WTC11 (cell line): ENCODE data around the gene ZNF74. TPM values are rescaled to one million over a fixed set of nuclear protein-coding genes. Genes with fewer than 3 reads are reported as not detected.

Experiments used
- ATAC-seq: fragments of 200-7000 bp; cut with Tn5 transposase; 2 replicates; pipeline ENCODE4 v1.10.0; 2021; ENCODE audit warnings: mild to moderate bottlenecking, moderate library complexity
- CTCF ChIA-PET: fragments of 300-600 bp; sonication (Branson Sonifier 250); formaldehyde crosslinking; loops from one replicate; lab custom pipeline; 2021; ENCODE audit warnings: antibody characterized with exemption; lab: Charles Lee
- POLR2A ChIA-PET: fragments of 350-600 bp; sonication (Branson Sonifier 250); formaldehyde crosslinking; loops from one replicate; lab custom pipeline; 2021; ENCODE audit warnings: antibody characterized with exemption; lab: Charles Lee
- DNase-seq: peaks from one replicate; pipeline ENCODE4 v3.0.0; 2021; ENCODE audit warnings: low spot score
- H3K27ac Mint-ChIP-seq: 2 replicates; pipeline ENCODE4 v1.8.0; 2021; ENCODE audit warnings: mixed read lengths
- H3K27me3 Mint-ChIP-seq: 2 replicates; pipeline ENCODE4 v1.8.0; 2021; ENCODE audit warnings: low read depth, mild to moderate bottlenecking, moderate library complexity, mixed read lengths
- H3K36me3 Mint-ChIP-seq: 2 replicates; pipeline ENCODE4 v1.8.0; 2021; ENCODE audit warnings: mixed read lengths
- H3K4me1 Mint-ChIP-seq: 2 replicates; pipeline ENCODE4 v1.8.0; 2022; ENCODE audit warnings: mixed read lengths
- H3K4me3 Mint-ChIP-seq: 2 replicates; pipeline ENCODE4 v1.8.0; 2021; ENCODE audit warnings: mild to moderate bottlenecking, moderate library complexity, mixed read lengths
- H3K9me3 Mint-ChIP-seq: 2 replicates; pipeline ENCODE4 v1.8.0; 2021; ENCODE audit warnings: mixed read lengths
- ARID4B ChIP-seq: sonication (generic); formaldehyde crosslinking; IDR thresholded peaks from 2 replicates; pipeline ENCODE4 v1.8.0; 2023; ENCODE audit warnings: missing genetic modification reagents, mild to moderate bottlenecking, borderline replicate concordance
- ATF1 ChIP-seq: sonication (generic); formaldehyde crosslinking; IDR thresholded peaks from 2 replicates; pipeline ENCODE4 v1.8.1; 2023; ENCODE audit warnings: mild to moderate bottlenecking, moderate library complexity, missing genetic modification reagents
- E2F4 ChIP-seq: sonication (generic); formaldehyde crosslinking; IDR thresholded peaks from 2 replicates; pipeline ENCODE4 v1.8.1; 2022; ENCODE audit warnings: low read depth, mild to moderate bottlenecking, moderate library complexity, missing genetic modification reagents, borderline replicate concordance
- EMX1 ChIP-seq: fragments of 250-450 bp; sonication (Bioruptor Pico); IDR thresholded peaks from 2 replicates; pipeline ENCODE4 v1.8.0; 2021; ENCODE audit warnings: mild to moderate bottlenecking
- ETV6 ChIP-seq: sonication (generic); formaldehyde crosslinking; IDR thresholded peaks from 2 replicates; pipeline ENCODE4 v1.8.1; 2022; ENCODE audit warnings: mild to moderate bottlenecking, missing genetic modification reagents
- HMGA2 ChIP-seq: fragments of 250-450 bp; sonication (Bioruptor Pico); IDR thresholded peaks from 2 replicates; pipeline ENCODE4 v1.4.0; 2021; ENCODE audit warnings: mild to moderate bottlenecking, moderate library complexity
- IRF2 ChIP-seq: sonication (generic); formaldehyde crosslinking; IDR thresholded peaks from 2 replicates; pipeline ENCODE4 v1.8.0; 2022; ENCODE audit warnings: low read depth, missing genetic modification reagents, borderline replicate concordance
- JAZF1 ChIP-seq: fragments of 250-450 bp; sonication (Bioruptor Pico); IDR thresholded peaks from 2 replicates; pipeline ENCODE4 v1.9.0; 2021; ENCODE audit warnings: moderate library complexity, mild to moderate bottlenecking, inconsistent platforms
- MAX ChIP-seq: sonication (generic); formaldehyde crosslinking; IDR thresholded peaks from 2 replicates; pipeline ENCODE4 v1.8.0; 2022; ENCODE audit warnings: mild to moderate bottlenecking, missing genetic modification reagents
- MYBL2 ChIP-seq: sonication (generic); formaldehyde crosslinking; IDR thresholded peaks from 2 replicates; pipeline ENCODE4 v1.8.1; 2023; ENCODE audit warnings: mild to moderate bottlenecking, moderate library complexity, missing genetic modification reagents
- NFYB ChIP-seq: sonication (generic); formaldehyde crosslinking; conservative IDR thresholded peaks from 2 replicates; pipeline ENCODE4 v1.8.0; 2022; ENCODE audit warnings: low read depth, missing genetic modification reagents
- NR1H2 ChIP-seq: sonication (generic); formaldehyde crosslinking; IDR thresholded peaks from 2 replicates; pipeline ENCODE4 v1.9.0; 2021; ENCODE audit warnings: mild to moderate bottlenecking, moderate library complexity, missing genetic modification reagents
- OVOL2 ChIP-seq: fragments of 250-450 bp; sonication (Bioruptor Pico); IDR thresholded peaks from 2 replicates; pipeline ENCODE4 v1.9.0; 2021; ENCODE audit warnings: mild to moderate bottlenecking, borderline replicate concordance
- PRDM15 ChIP-seq: sonication (generic); formaldehyde crosslinking; IDR thresholded peaks from 2 replicates; pipeline ENCODE4 v1.8.0; 2022; ENCODE audit warnings: missing genetic modification reagents
- RORB ChIP-seq: fragments of 250-450 bp; sonication (Bioruptor Pico); IDR thresholded peaks from 2 replicates; pipeline ENCODE4 v1.9.0; 2021; ENCODE audit warnings: mild to moderate bottlenecking
- TEAD1 ChIP-seq: sonication (generic); formaldehyde crosslinking; IDR thresholded peaks from 2 replicates; pipeline ENCODE4 v1.8.0; 2022; ENCODE audit warnings: mild to moderate bottlenecking, missing genetic modification reagents
- TEAD4 ChIP-seq: sonication (generic); formaldehyde crosslinking; IDR thresholded peaks from 2 replicates; pipeline ENCODE4 v1.8.0; 2022; ENCODE audit warnings: mild to moderate bottlenecking, missing genetic modification reagents
- TP53 ChIP-seq: sonication (generic); formaldehyde crosslinking; IDR thresholded peaks from 2 replicates; pipeline ENCODE4 v1.8.1; 2023; ENCODE audit warnings: mild to moderate bottlenecking, missing genetic modification reagents
- USF1 ChIP-seq: sonication (generic); formaldehyde crosslinking; IDR thresholded peaks from 2 replicates; pipeline ENCODE4 v1.8.0; 2022; ENCODE audit warnings: mild to moderate bottlenecking, missing genetic modification reagents
- ZNF121 ChIP-seq: sonication (generic); formaldehyde crosslinking; IDR thresholded peaks from 2 replicates; pipeline ENCODE4 v1.8.0; 2023; ENCODE audit warnings: missing genetic modification reagents
- ZNF263 ChIP-seq: sonication (generic); formaldehyde crosslinking; IDR thresholded peaks from 2 replicates; pipeline ENCODE4 v1.8.1; 2022; ENCODE audit warnings: low read depth, mild to moderate bottlenecking, moderate library complexity, missing genetic modification reagents
- ZNF317 ChIP-seq: sonication (generic); formaldehyde crosslinking; IDR thresholded peaks from 2 replicates; pipeline ENCODE4 v1.8.1; 2023; ENCODE audit warnings: low read depth, mild to moderate bottlenecking, moderate library complexity, missing genetic modification reagents, borderline replicate concordance
- ZNF416 ChIP-seq: fragments of 250-450 bp; sonication (Bioruptor Pico); IDR thresholded peaks from 2 replicates; pipeline ENCODE4 v1.9.0; 2021; ENCODE audit warnings: mild to moderate bottlenecking, inconsistent platforms
- total RNA-seq: library from RNA; stranded (reverse); gene quantifications from 3 replicates; pipeline ENCODE4 v1.2.3, GENCODE V29; 2021

ZNF74 gene
- total RNA-seq, 1 experiment from 2014 or later: 62.8 TPM

- POLR2A ChIA-PET: no interaction called here
- ATAC-seq: peak; percentile 66
Observed at GRCh38 chr22:20424932-20425565, 31.1 kb downstream of the ZNF74 start.

GRCh38 chr22:20425566-20426258 is 31.8 kb downstream of the ZNF74 start:
- Mint-ChIP-seq H3K27ac (no peak overlapping the region), H3K4me3 (no peak overlapping the region), H3K9me3 (no peaks in the 10 kb centered on the region), H3K4me1 (peaks cover 16% of the 10 kb centered on the region), H3K27me3 (peaks cover 22% of the 10 kb centered on the region)
- ChIA-PET POLR2A (no interaction called here), CTCF (no interaction called here)
- no peak for DNase-seq
- TF ChIP-seq NR1H2 (no peak), E2F4 (no peak), ZNF317 (CRISPR knock-in tag) (no peak), ETV6 (CRISPR knock-in tag) (no peak), MYBL2 (no peak), ZNF263 (no peak)
- TF ChIP-seq, all 79 proteins: peak for 0
- no peak for ATAC-seq
- H3K36me3 Mint-ChIP-seq: peaks cover 9% of the 10 kb centered on the region

More at GRCh38 chr22:20424932-20425565, 31.1 kb downstream of the ZNF74 start:
- H3K9me3 Mint-ChIP-seq: no peaks in the 10 kb centered on the region
- CTCF ChIA-PET: no interaction called here
- no peak for TF ChIP-seq ZNF416
- TF ChIP-seq NFYB: peak; percentile 85
- TF ChIP-seq, all 79 proteins: peak for 1
- DNase-seq: peak; percentile 54
- H3K4me3 Mint-ChIP-seq: no peak overlapping the region
- H3K27ac Mint-ChIP-seq: 0 out of 2 replicates have a peak overlapping the region, but pooled peaks have one; percentile 53
- peaks cover 12% of the 10 kb centered on the region for H3K4me1 Mint-ChIP-seq
- peaks cover 15% of the 10 kb centered on the region for H3K27me3 Mint-ChIP-seq
- peaks cover 9% of the 10 kb centered on the region for H3K36me3 Mint-ChIP-seq

- H3K36me3 Mint-ChIP-seq: peaks cover 9% of the 10 kb centered on the region
- ATAC-seq (no peak), DNase-seq (no peak)
- no peak overlapping the region for H3K4me3 Mint-ChIP-seq
- H3K4me1 Mint-ChIP-seq: peaks cover 16% of the 10 kb centered on the region
- ChIA-PET CTCF (interaction anchor here (3.3 kb wide), 1 partner anchor 8 kb away, joined by 44 read pairs; no protein-coding TSS in a partner anchor), POLR2A (no interaction called here)
- no peak overlapping the region for H3K27ac Mint-ChIP-seq
- no peaks in the 10 kb centered on the region for H3K9me3 Mint-ChIP-seq
- H3K27me3 Mint-ChIP-seq: peaks cover 25% of the 10 kb centered on the region
- TF ChIP-seq MAX (CRISPR knock-in tag) (no peak), USF1 (CRISPR knock-in tag) (no peak), TEAD4 (CRISPR knock-in tag) (no peak), HMGA2 (CRISPR knock-in tag) (no peak), RORB (CRISPR knock-in tag) (no peak), TEAD1 (no peak), JAZF1 (CRISPR knock-in tag) (no peak), PRDM15 (CRISPR knock-in tag) (no peak), ZNF121 (no peak), ATF1 (no peak), TP53 (CRISPR knock-in tag) (no peak), ZNF416 (no peak), NFYB (no peak), IRF2 (no peak), OVOL2 (no peak), EMX1 (no peak), NR1H2 (no peak), ARID4B (CRISPR knock-in tag) (no peak)
Observed at GRCh38 chr22:20426259-20426615, 32.3 kb downstream of the ZNF74 start.
